CD4-positive, CD25-positive, alpha-beta regulatory T cell (primary cell): ENCODE results near the gene SEC14L1. TPM values are rescaled to one million over a fixed set of nuclear protein-coding genes. Genes with fewer than 3 reads are reported as not detected.
A peak's percentile ranks its signal among the peaks of the same experiment; 100 is the strongest.

Experiments
- ATAC-seq, 2 donors: fragments of 150-1000 bp; cut with Tn5 transposase; one replicate each; pipeline ENCODE4 v1.10.0; 2021; ENCODE audit warnings: low read depth in 2 of 2, moderate number of reproducible peaks in 2 of 2, moderate library complexity in 1 of 2
- DNase-seq, 3 donors: peaks; one replicate each; pipeline versions ENCODE4 v3.0.0 to v3.0.0-alpha.2; 2012 to 2022; ENCODE audit warnings: mixed read lengths in 1 of 3
- H3K27ac ChIP-seq: one replicate; pipeline ENCODE4 v1.7.0; 2013; ENCODE audit warnings: mild to moderate bottlenecking, low read length; ENCODE audit not compliant: insufficient read depth, poor library complexity, severe bottlenecking
- H3K27me3 ChIP-seq: one replicate; pipeline ENCODE4 v1.7.0; 2013; ENCODE audit warnings: low read length; ENCODE audit not compliant: control insufficient read depth, insufficient read depth
- H3K36me3 ChIP-seq: one replicate; pipeline ENCODE4 v1.7.0; 2013; ENCODE audit warnings: mild to moderate bottlenecking, low read length, moderate library complexity; ENCODE audit not compliant: control insufficient read depth, insufficient read depth
- H3K4me1 ChIP-seq: 2 replicates; pipeline ENCODE4 v1.7.0; 2013; ENCODE audit warnings: mild to moderate bottlenecking, low read length; ENCODE audit not compliant: insufficient read depth, control insufficient read depth, poor library complexity, severe bottlenecking
- H3K4me3 ChIP-seq: one replicate; pipeline ENCODE4 v1.7.0; 2013; ENCODE audit warnings: low read depth, mild to moderate bottlenecking, low read length, moderate library complexity
- H3K9me3 ChIP-seq, 2 experiments: 1 replicate in 1 of 2; 2 replicates in 1 of 2; pipeline ENCODE4 v1.7.0; 2013; ENCODE audit warnings: low read length in 2 of 2, mild to moderate bottlenecking in 1 of 2, moderate library complexity in 1 of 2; ENCODE audit not compliant: control insufficient read depth in 2 of 2
- H3K27ac Mint-ChIP-seq, 3 donors: one replicate each; pipeline ENCODE4 v1.8.0; 2020 to 2022; ENCODE audit warnings: mild to moderate bottlenecking in 3 of 3, mixed read lengths in 3 of 3, moderate library complexity in 2 of 3
- H3K27me3 Mint-ChIP-seq: one replicate; pipeline ENCODE4 v1.8.0; 2022; ENCODE audit warnings: mild to moderate bottlenecking, mixed read lengths
- H3K36me3 Mint-ChIP-seq: one replicate; pipeline ENCODE4 v1.8.0; 2020; ENCODE audit warnings: mixed read lengths
- H3K4me1 Mint-ChIP-seq, 4 donors: one replicate each; pipeline ENCODE4 v1.8.0; 2020 to 2022; ENCODE audit warnings: mixed read lengths in 4 of 4, mild to moderate bottlenecking in 1 of 4
- H3K4me3 Mint-ChIP-seq, 4 donors: one replicate each; pipeline ENCODE4 v1.8.0; 2020 to 2022; ENCODE audit warnings: mild to moderate bottlenecking in 4 of 4, mixed read lengths in 4 of 4, moderate library complexity in 3 of 4
- H3K9me3 Mint-ChIP-seq, 7 donors: one replicate each; pipeline ENCODE4 v1.8.0; 2020 to 2022; ENCODE audit warnings: mixed read lengths in 7 of 7, mild to moderate bottlenecking in 3 of 7, moderate library complexity in 2 of 7
- polyA plus RNA-seq, 4 donors: library from polyadenylated mRNA; unstranded; fragments of 300-500 nt; fragmentation: Illumina TruSeq; gene quantifications; one replicate each; pipeline ENCODE4 v1.2.3, GENCODE V29; 2021
- total RNA-seq: library from RNA; stranded (reverse); gene quantifications from one replicate; pipeline ENCODE4 v1.2.3, GENCODE V29; 2022

SEC14L1 gene
- total and polyA plus RNA-seq, 5 donors from 2014 or later = 13.2 to 143 (median 20.5) TPM

GRCh38 chr17:77203436-77203835 lies 62.7 kb downstream of the SEC14L1 start:
- H3K4me3 Mint-ChIP-seq = no peak overlapping the region
- Histone ChIP-seq H3K4me1 (no peaks in the 10 kb centered on the region), H3K27ac (no peak overlapping the region), H3K9me3 (no peaks in the 10 kb centered on the region), H3K4me3 (no peak overlapping the region), H3K36me3 (peaks cover 85% of the 10 kb centered on the region), H3K27me3 (no peaks in the 10 kb centered on the region)
- H3K27ac Mint-ChIP-seq = no peak overlapping the region
- peaks cover 62% of the 10 kb centered on the region for H3K36me3 Mint-ChIP-seq
- DNase-seq (no peak), ATAC-seq (no peak)
- peaks cover 0 to 2% (median 0%) of the 10 kb centered on the region in 7 donors for H3K9me3 Mint-ChIP-seq
- no peaks in the 10 kb centered on the region for H3K27me3 Mint-ChIP-seq
- peaks cover 0 to 3% (median 0%) of the 10 kb centered on the region in 4 donors for H3K4me1 Mint-ChIP-seq

GRCh38 chr17:77203846-77204245 lies 63.1 kb downstream of the SEC14L1 start:
- H3K9me3 ChIP-seq = no peaks in the 10 kb centered on the region
- Mint-ChIP-seq H3K4me3 (no peak overlapping the region), H3K4me1 (peaks cover 0 to 3% (median 0%) of the 10 kb centered on the region in 4 donors), H3K27me3 (no peaks in the 10 kb centered on the region), H3K9me3 (peaks cover 0 to 2% (median 0%) of the 10 kb centered on the region in 7 donors), H3K27ac (no peak overlapping the region), H3K36me3 (peaks cover 65% of the 10 kb centered on the region)
- ATAC-seq (no peak), DNase-seq (no peak)
- H3K27ac ChIP-seq = no peak overlapping the region
- no peak overlapping the region for H3K4me3 ChIP-seq
- peaks cover 89% of the 10 kb centered on the region for H3K36me3 ChIP-seq
- H3K4me1 ChIP-seq = no peaks in the 10 kb centered on the region
- H3K27me3 ChIP-seq = no peaks in the 10 kb centered on the region

GRCh38 chr17:77204536-77204935 lies 63.8 kb downstream of the SEC14L1 start:
- no peak overlapping the region for H3K4me3 ChIP-seq
- H3K27ac ChIP-seq = no peak overlapping the region
- H3K4me1 ChIP-seq = no peaks in the 10 kb centered on the region
- DNase-seq = no peak
- peaks cover 0 to under 1% (median 0%) of the 10 kb centered on the region in 4 donors for H3K4me1 Mint-ChIP-seq
- ATAC-seq = no peak
- peaks cover 62% of the 10 kb centered on the region for H3K36me3 Mint-ChIP-seq
- H3K27ac Mint-ChIP-seq = peak overlapping the region in 1 of 3 donors; percentile 64
- H3K27me3 ChIP-seq = no peaks in the 10 kb centered on the region
- H3K9me3 ChIP-seq = no peaks in the 10 kb centered on the region
- no peaks in the 10 kb centered on the region for H3K27me3 Mint-ChIP-seq
- H3K4me3 Mint-ChIP-seq = no peak overlapping the region
- H3K9me3 Mint-ChIP-seq = peaks cover 0 to 2% (median 0%) of the 10 kb centered on the region in 7 donors
- H3K36me3 ChIP-seq = peaks cover 90% of the 10 kb centered on the region

GRCh38 chr17:77205396-77206125 lies 64.8 kb downstream of the SEC14L1 start:
- peaks cover 64% of the 10 kb centered on the region for H3K36me3 Mint-ChIP-seq
- no peak overlapping the region for H3K4me3 Mint-ChIP-seq
- Histone ChIP-seq H3K27me3 (no peaks in the 10 kb centered on the region), H3K27ac (no peak overlapping the region), H3K9me3 (no peaks in the 10 kb centered on the region), H3K36me3 (peaks cover 88% of the 10 kb centered on the region), H3K4me1 (no peaks in the 10 kb centered on the region), H3K4me3 (no peak overlapping the region)
- peaks cover 0 to 2% (median 0%) of the 10 kb centered on the region in 7 donors for H3K9me3 Mint-ChIP-seq
- no peak for ATAC-seq
- H3K27ac Mint-ChIP-seq = peak overlapping the region in 1 of 3 donors; percentile 46
- no peaks in the 10 kb centered on the region for H3K4me1 Mint-ChIP-seq
- DNase-seq = no peak
- no peaks in the 10 kb centered on the region for H3K27me3 Mint-ChIP-seq

GRCh38 chr17:77206158-77206956 lies 65.6 kb downstream of the SEC14L1 start:
- Histone ChIP-seq H3K36me3 (peaks cover 87% of the 10 kb centered on the region), H3K27me3 (no peaks in the 10 kb centered on the region), H3K27ac (no peak overlapping the region), H3K4me3 (no peak overlapping the region), H3K4me1 (no peaks in the 10 kb centered on the region), H3K9me3 (no peaks in the 10 kb centered on the region)
- Mint-ChIP-seq H3K27me3 (no peaks in the 10 kb centered on the region), H3K4me3 (no peak overlapping the region), H3K9me3 (peaks cover 0 to 2% (median 0%) of the 10 kb centered on the region in 7 donors), H3K27ac (peak overlapping the region in 2 of 3 donors; percentile 17 to 42), H3K4me1 (no peaks in the 10 kb centered on the region), H3K36me3 (peaks cover 63% of the 10 kb centered on the region)
- no peak for DNase-seq
- no peak for ATAC-seq

GRCh38 chr17:77207689-77208216 lies 67.0 kb downstream of the SEC14L1 start:
- no peaks in the 10 kb centered on the region for H3K27me3 ChIP-seq
- H3K27me3 Mint-ChIP-seq = no peaks in the 10 kb centered on the region
- H3K9me3 ChIP-seq = no peaks in the 10 kb centered on the region
- peaks cover 68% of the 10 kb centered on the region for H3K36me3 Mint-ChIP-seq
- peaks cover 93% of the 10 kb centered on the region for H3K36me3 ChIP-seq
- DNase-seq = no peak
- H3K4me3 Mint-ChIP-seq = no peak overlapping the region
- H3K9me3 Mint-ChIP-seq = peaks cover 0 to 2% (median 0%) of the 10 kb centered on the region in 7 donors
- no peak overlapping the region for H3K27ac Mint-ChIP-seq
- no peaks in the 10 kb centered on the region for H3K4me1 Mint-ChIP-seq
- no peaks in the 10 kb centered on the region for H3K4me1 ChIP-seq
- H3K27ac ChIP-seq = no peak overlapping the region
- H3K4me3 ChIP-seq = no peak overlapping the region
- no peak for ATAC-seq

- ATAC-seq = no peak
- Mint-ChIP-seq H3K27ac (peak overlapping the region in 2 of 3 donors; percentile 51 to 86), H3K27me3 (no peaks in the 10 kb centered on the region)
Observed at GRCh38 chr17:77208217-77208808, 67.5 kb downstream of the SEC14L1 start.

More at GRCh38 chr17:77208217-77208808, 67.5 kb downstream of the SEC14L1 start:
- no peaks in the 10 kb centered on the region for H3K4me1 ChIP-seq
- H3K9me3 ChIP-seq = no peaks in the 10 kb centered on the region
- H3K4me3 ChIP-seq = no peak overlapping the region
- H3K27me3 ChIP-seq = no peaks in the 10 kb centered on the region
- no peak overlapping the region for H3K4me3 Mint-ChIP-seq
- H3K36me3 ChIP-seq = peaks cover 95% of the 10 kb centered on the region
- H3K36me3 Mint-ChIP-seq = peaks cover 65% of the 10 kb centered on the region
- H3K27ac ChIP-seq = no peak overlapping the region
- H3K9me3 Mint-ChIP-seq = peaks cover 0 to 2% (median 0%) of the 10 kb centered on the region in 7 donors
- DNase-seq = no peak
- no peaks in the 10 kb centered on the region for H3K4me1 Mint-ChIP-seq
